HCT116 (cell line): ENCODE results near the gene CNOT10. TPM values are rescaled to one million over a fixed set of nuclear protein-coding genes. Genes with fewer than 3 reads are reported as not detected.
A peak's percentile ranks its signal among the peaks of the same experiment; 100 is the strongest.

Experiments used
- ATAC-seq: fragments of 200-7000 bp; cut with Tn5 transposase; 2 replicates; pipeline ENCODE4 v1.9.1; 2020; ENCODE audit warnings: mild to moderate bottlenecking, moderate library complexity
- Bru-seq: library from RNA; stranded (reverse); fragments of 400-500 nt; gene quantifications from one replicate; lab custom pipeline; 2021; lab: Mats Ljungman, UMichigan
- BruChase-seq, 2 experiments: library from RNA; stranded (reverse); fragments of 400-500 nt; gene quantifications; one replicate each; lab custom pipeline; 2021; lab: Mats Ljungman, UMichigan
- BruUV-seq: library from RNA; stranded (reverse); fragments of 400-500 nt; replicated peaks from 2 replicates; lab custom pipeline; 2021; lab: Mats Ljungman, UMichigan
- CTCF ChIA-PET: fragments of 300-600 bp; sonication (Branson Sonifier 250); formaldehyde crosslinking; loops from one replicate; lab custom pipeline; 2021; ENCODE audit warnings: antibody characterized with exemption; lab: Charles Lee
- POLR2A ChIA-PET: fragments of 300-600, 350-600 bp; sonication (Branson Sonifier 250); formaldehyde crosslinking; loops from one replicate; lab custom pipeline; 2021; ENCODE audit warnings: antibody characterized with exemption; lab: Charles Lee
- RAD21 ChIA-PET, 2 experiments: fragments of 300-600 bp; sonication (Branson Sonifier 250); formaldehyde crosslinking; loops; one replicate each; lab custom pipeline; 2023; ENCODE audit warnings: low total read pairs in 2 of 2; ENCODE audit not compliant: uncharacterized antibody in 2 of 2, unreplicated experiment in 2 of 2, low non-redundant PET in 1 of 2; lab: Charles Lee
- DNase-seq: peaks from one replicate; pipeline ENCODE4 v3.0.0-alpha.2; 2010; ENCODE audit warnings: low read depth, low spot score
- H2AFZ ChIP-seq: fragments of 200-600 bp; shearing (Covaris generic), sonication (generic); 2 replicates; pipeline ENCODE4 v1.6.1; 2017; ENCODE audit warnings: low read depth, mixed run types, mixed read lengths, antibody characterized with exemption, low read length; ENCODE audit not compliant: poor library complexity, severe bottlenecking
- H3K27ac ChIP-seq: 2 replicates; pipeline ENCODE4 v1.5.1; 2012; ENCODE audit warnings: low read depth, low read length
- H3K27me3 ChIP-seq: fragments of 200-600 bp; sonication (generic); 2 replicates; pipeline ENCODE4 v1.6.1; 2016; ENCODE audit warnings: mixed run types, low read length, mixed read lengths; ENCODE audit not compliant: insufficient read depth
- H3K36me3 ChIP-seq, 2 experiments: fragments of 200-500 bp in 1 of 2; fragments of 200-600 bp in 1 of 2; sonication (Bioruptor generic) in 1 of 2; sonication (generic) in 1 of 2; 2 replicates each; pipeline versions ENCODE4 v1.5.1 to v1.6.1; 2014 to 2016; ENCODE audit warnings: low read length in 2 of 2, inconsistent platforms in 1 of 2, mixed read lengths in 1 of 2, mixed run types in 1 of 2; ENCODE audit not compliant: insufficient read depth in 2 of 2, control insufficient read depth in 1 of 2
- H3K4me1 ChIP-seq, 2 experiments: fragments of 200-600 bp in 1 of 2; sonication (generic) in 1 of 2; 2 replicates each; pipeline versions ENCODE4 v1.5.1 to v1.6.1; 2012 to 2017; ENCODE audit warnings: low read length in 2 of 2, inconsistent platforms in 1 of 2, mild to moderate bottlenecking in 1 of 2, mixed read lengths in 1 of 2, mixed run types in 1 of 2, moderate library complexity in 1 of 2; ENCODE audit not compliant: insufficient read depth in 2 of 2, control insufficient read depth in 1 of 2
- H3K4me2 ChIP-seq: fragments of 200-600 bp; sonication (generic); 2 replicates; pipeline ENCODE4 v1.6.1; 2017; ENCODE audit warnings: mixed run types, low read length, mixed read lengths
- H3K4me3 ChIP-seq, 2 experiments: fragments of 200-600 bp in 1 of 2; sonication (generic) in 1 of 2; replicated peaks in 1 of 2; 2 replicates each; pipeline ENCODE4 v1.5.1; 2011 to 2016; ENCODE audit warnings: low read length in 2 of 2, control low read depth in 1 of 2, low read depth in 1 of 2, mild to moderate bottlenecking in 1 of 2, mixed read lengths in 1 of 2, mixed run types in 1 of 2
- H3K79me2 ChIP-seq: fragments of 200-600 bp; sonication (generic); 2 replicates; pipeline ENCODE4 v1.6.1; 2017; ENCODE audit warnings: mild to moderate bottlenecking, mixed run types, low read length, moderate library complexity, mixed read lengths; ENCODE audit not compliant: insufficient read depth
- H3K9ac ChIP-seq: fragments of 200-600 bp; sonication (generic); 2 replicates; pipeline ENCODE4 v1.6.1; 2016; ENCODE audit warnings: low read length, mixed read lengths
- H3K9me2 ChIP-seq: fragments of 200-600 bp; sonication (generic), shearing (Covaris generic); 2 replicates; pipeline ENCODE4 v1.6.1; 2017; ENCODE audit warnings: mixed run types, mild to moderate bottlenecking, moderate library complexity; ENCODE audit not compliant: insufficient read depth
- H3K9me3 ChIP-seq, 2 experiments: fragments of 200-500 bp in 1 of 2; fragments of 200-600 bp in 1 of 2; sonication (Bioruptor generic) in 1 of 2; sonication (generic) in 1 of 2; 2 replicates each; pipeline ENCODE4 v1.6.1; 2014 to 2017; ENCODE audit warnings: low read length in 2 of 2, mixed read lengths in 2 of 2, inconsistent platforms in 1 of 2, low read depth in 1 of 2, mild to moderate bottlenecking in 1 of 2, mixed run types in 1 of 2, moderate library complexity in 1 of 2; ENCODE audit not compliant: control insufficient read depth in 1 of 2, insufficient read depth in 1 of 2
- H4K20me1 ChIP-seq: fragments of 200-600 bp; sonication (generic), shearing (Covaris generic); 2 replicates; pipeline ENCODE4 v1.6.1; 2017; ENCODE audit warnings: mixed run types, mild to moderate bottlenecking, moderate library complexity; ENCODE audit not compliant: insufficient read depth
- CEBPB ChIP-seq: IDR thresholded peaks from 2 replicates; pipeline ENCODE4 v1.6.1; 2012; ENCODE audit warnings: low read depth
- ELF1 ChIP-seq: IDR thresholded peaks from 2 replicates; pipeline ENCODE4 v1.6.1; 2012; ENCODE audit warnings: low read depth, borderline replicate concordance
- EZH2 ChIP-seq: fragments of 200-600 bp; sonication (generic); IDR thresholded peaks from 2 replicates; pipeline ENCODE4 v1.6.1; 2017; ENCODE audit warnings: antibody characterized with exemption, mixed run types
- FOSL1 ChIP-seq: IDR thresholded peaks from 2 replicates; pipeline ENCODE4 v1.6.1; 2012; ENCODE audit warnings: low read depth
- JUND ChIP-seq: IDR thresholded peaks from 2 replicates; pipeline ENCODE4 v1.6.1; 2012
- POLR2AphosphoS5 ChIP-seq: IDR thresholded peaks from 2 replicates; pipeline ENCODE4 v1.6.1; 2011; ENCODE audit warnings: mild to moderate bottlenecking, low read depth, low read length, moderate library complexity
- RAD21 ChIP-seq: IDR thresholded peaks from 2 replicates; pipeline ENCODE4 v1.6.1; 2012; ENCODE audit warnings: low read depth, mild to moderate bottlenecking
- SP1 ChIP-seq: IDR thresholded peaks from 2 replicates; pipeline ENCODE4 v1.6.1; 2012; ENCODE audit warnings: low read depth
- SRF ChIP-seq: IDR thresholded peaks from 2 replicates; pipeline ENCODE4 v1.6.1; 2012; ENCODE audit warnings: low read depth
- TCF7L2 ChIP-seq: IDR thresholded peaks from 2 replicates; pipeline ENCODE4 v1.7.0; 2011; ENCODE audit warnings: borderline replicate concordance, inconsistent platforms; ENCODE audit not compliant: insufficient read depth, insufficient read length; ENCODE audit errors: extremely low read depth
- YY1 ChIP-seq: IDR thresholded peaks from 2 replicates; pipeline ENCODE4 v1.6.1; 2011; ENCODE audit warnings: low read length, low read depth, moderate library complexity, mild to moderate bottlenecking; ENCODE audit not compliant: insufficient replicate concordance; ENCODE audit errors: extremely low read depth
- ZFX ChIP-seq: fragments of 450-650 bp; IDR thresholded peaks from 2 replicates; pipeline ENCODE4 v1.6.1; 2017
- intact Hi-C: fragments of 100-400 bp; cut with micrococcal nuclease; formaldehyde crosslinking; loops from 2 replicates; pipeline ENCODE4 v1.10.0; 2022
- long read RNA-seq: library from polyadenylated mRNA; unstranded; transcript quantifications from one replicate; pipeline ENCODE4 v2.0.0, GENCODE V29; 2021; ENCODE audit not compliant: unreplicated experiment
- polyA plus RNA-seq: library from polyadenylated mRNA; unstranded; fragments of >200 nt; gene quantifications from 2 replicates; pipeline ENCODE4 v1.2.1, GENCODE V29; 2012; ENCODE audit warnings: missing spikeins
- total RNA-seq: library from RNA; stranded (reverse); gene quantifications from one replicate; pipeline ENCODE4 v1.2.1, GENCODE V29; 2021; ENCODE audit not compliant: unreplicated experiment
- TF ChIP-seq, protein P1 (sequence below): IDR thresholded peaks from 2 replicates; pipeline ENCODE4 v1.6.1; 2012
- TF ChIP-seq, protein P2 (sequence below): IDR thresholded peaks from 2 replicates; pipeline ENCODE4 v1.6.1; 2012
- TF ChIP-seq, protein P3 (sequence below): IDR thresholded peaks from 2 replicates; pipeline ENCODE4 v1.6.1; 2012; ENCODE audit warnings: low read depth

Gene CNOT10, protein sequence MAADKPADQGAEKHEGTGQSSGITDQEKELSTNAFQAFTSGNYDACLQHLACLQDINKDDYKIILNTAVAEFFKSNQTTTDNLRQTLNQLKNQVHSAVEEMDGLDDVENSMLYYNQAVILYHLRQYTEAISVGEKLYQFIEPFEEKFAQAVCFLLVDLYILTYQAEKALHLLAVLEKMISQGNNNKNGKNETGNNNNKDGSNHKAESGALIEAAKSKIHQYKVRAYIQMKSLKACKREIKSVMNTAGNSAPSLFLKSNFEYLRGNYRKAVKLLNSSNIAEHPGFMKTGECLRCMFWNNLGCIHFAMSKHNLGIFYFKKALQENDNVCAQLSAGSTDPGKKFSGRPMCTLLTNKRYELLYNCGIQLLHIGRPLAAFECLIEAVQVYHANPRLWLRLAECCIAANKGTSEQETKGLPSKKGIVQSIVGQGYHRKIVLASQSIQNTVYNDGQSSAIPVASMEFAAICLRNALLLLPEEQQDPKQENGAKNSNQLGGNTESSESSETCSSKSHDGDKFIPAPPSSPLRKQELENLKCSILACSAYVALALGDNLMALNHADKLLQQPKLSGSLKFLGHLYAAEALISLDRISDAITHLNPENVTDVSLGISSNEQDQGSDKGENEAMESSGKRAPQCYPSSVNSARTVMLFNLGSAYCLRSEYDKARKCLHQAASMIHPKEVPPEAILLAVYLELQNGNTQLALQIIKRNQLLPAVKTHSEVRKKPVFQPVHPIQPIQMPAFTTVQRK
- total RNA-seq (47.4 TPM), Bru-seq, nascent RNA (percentile 77 among the genes with signal in this experiment), BruChase-seq, experiment 1, labeled RNA remaining after a 6-hour chase (percentile 70 among the genes with signal in this experiment), BruChase-seq, experiment 2, labeled RNA remaining after a 2-hour chase (percentile 68 among the genes with signal in this experiment)
- polyA plus RNA-seq, result 23.0 and 28.4 TPM in 2 replicates
- long read RNA-seq, transcript CNOT10-202 (18 exons, 2,573 nt), result minor isoform, 7 of 100 reads
- long read RNA-seq, transcript CNOT10-201 (19 exons, 2,815 nt), result major isoform, 56 of 100 reads
- long read RNA-seq, partial matches to known transcripts, result 7 of 100 reads
- long read RNA-seq, other reads (novel, unspliced or antisense), result 30 of 100 reads

DNA sequence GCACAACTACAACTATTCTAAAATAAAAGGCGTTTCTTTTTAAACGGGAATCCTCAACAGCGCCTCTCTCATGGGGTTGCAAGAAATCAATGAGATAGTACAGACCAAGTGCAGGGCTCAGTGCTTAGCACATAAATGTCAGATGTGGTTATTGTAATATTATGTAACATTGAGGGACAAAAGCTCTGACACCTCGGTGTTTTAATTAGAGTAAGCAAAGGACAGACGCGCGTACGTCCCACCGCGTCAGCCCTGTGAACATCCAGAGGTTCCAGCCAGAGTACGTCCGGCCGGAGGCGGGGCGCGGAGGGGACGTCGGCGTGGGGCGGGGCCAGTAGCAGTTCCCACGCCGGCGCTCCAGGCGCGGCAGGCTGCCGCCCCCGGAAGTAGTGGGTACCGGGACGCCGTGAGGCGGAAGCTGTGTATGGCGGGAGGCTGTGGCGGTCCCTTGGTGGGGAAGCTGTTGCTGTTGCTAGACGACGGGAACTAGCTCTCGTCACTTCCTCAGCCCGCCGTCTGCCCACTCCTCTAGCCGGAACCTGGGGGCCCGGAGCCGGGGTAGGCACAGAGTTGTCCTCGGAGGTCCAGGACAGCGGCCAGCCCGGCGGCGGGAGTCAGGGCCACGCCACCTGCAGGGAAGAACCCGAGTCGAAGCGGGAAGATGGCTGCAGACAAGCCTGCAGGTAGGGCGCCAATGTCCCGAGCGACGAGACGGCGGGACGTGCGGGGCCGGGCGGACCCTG lies at the start of gene CNOT10:
Gene CNOT10, plus strand, starts transcription at position 389 of the 743 bp plus-strand sequence. Its CDS starts 273 bp downstream, at position 662.
- H3K4me2 ChIP-seq, result peak within 1 kb of the TSS; percentile 80
- no peaks in the 10 kb centered on the region for H3K9me3 ChIP-seq
- peaks cover 49% of the 10 kb centered on the region for H3K79me2 ChIP-seq
- H3K9ac ChIP-seq, result peak within 1 kb of the TSS; percentile 85
- H3K4me1 ChIP-seq, result peaks cover 8 to 19% of the 10 kb centered on the region in 2 experiments
- peak within 1 kb of the TSS; percentile 75 for H3K27ac ChIP-seq
- ChIA-PET CTCF (interaction anchor here (0.6 to 1.4 kb wide), 4 partner anchors 16 to 217 kb away, joined by 3 to 4 read pairs (median 4); no protein-coding TSS in a partner anchor), RAD21 (interaction anchor here (0.5 to 0.6 kb wide), 2 partner anchors 228 kb away, joined by 3 to 4 read pairs; no protein-coding TSS in a partner anchor), POLR2A (interaction anchor here (0.8 to 0.9 kb wide), 2 partner anchors 187 to 1153 kb away, joined by 3 read pairs; partner anchors contain the start of gene STT3B)
- peak; percentile 95 for ATAC-seq
- H3K36me3 ChIP-seq, result peaks cover 0 to 4% of the 10 kb centered on the region in 2 experiments; a peak in 2 of 4 replicates
- peak; percentile 84 for DNase-seq
- no peaks in the 10 kb centered on the region for H4K20me1 ChIP-seq
- H3K27me3 ChIP-seq, result no peaks in the 10 kb centered on the region
- peak within 1 kb of the TSS; percentile 94 for H2AFZ ChIP-seq
- no TSS peak for BruUV-seq
- intact Hi-C loops, result no loop called here
- no peaks in the 10 kb centered on the region for H3K9me2 ChIP-seq
- peak within 1 kb of the TSS; percentile 81 to 83 for H3K4me3 ChIP-seq
- TF ChIP-seq FOSL1, result no peak
- peak; percentile 6 for TF ChIP-seq YY1
- TF ChIP-seq, protein P1, sequence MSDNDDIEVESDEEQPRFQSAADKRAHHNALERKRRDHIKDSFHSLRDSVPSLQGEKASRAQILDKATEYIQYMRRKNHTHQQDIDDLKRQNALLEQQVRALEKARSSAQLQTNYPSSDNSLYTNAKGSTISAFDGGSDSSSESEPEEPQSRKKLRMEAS, result peak; percentile 86
- TF ChIP-seq JUND, result peak; percentile 73
- TF ChIP-seq CEBPB, result no peak
- peak; percentile 82 for TF ChIP-seq SP1
- TF ChIP-seq, protein P2, sequence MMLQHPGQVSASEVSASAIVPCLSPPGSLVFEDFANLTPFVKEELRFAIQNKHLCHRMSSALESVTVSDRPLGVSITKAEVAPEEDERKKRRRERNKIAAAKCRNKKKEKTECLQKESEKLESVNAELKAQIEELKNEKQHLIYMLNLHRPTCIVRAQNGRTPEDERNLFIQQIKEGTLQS, result no peak
- TF ChIP-seq ZFX, result peak; percentile 46; the same call in 1 of the 2 replicates
- TF ChIP-seq SRF, result peak; percentile 15; the same call in 1 of the 2 replicates
- TF ChIP-seq RAD21, result no peak
- peak; percentile 82 for TF ChIP-seq ELF1
- TF ChIP-seq, protein P3, sequence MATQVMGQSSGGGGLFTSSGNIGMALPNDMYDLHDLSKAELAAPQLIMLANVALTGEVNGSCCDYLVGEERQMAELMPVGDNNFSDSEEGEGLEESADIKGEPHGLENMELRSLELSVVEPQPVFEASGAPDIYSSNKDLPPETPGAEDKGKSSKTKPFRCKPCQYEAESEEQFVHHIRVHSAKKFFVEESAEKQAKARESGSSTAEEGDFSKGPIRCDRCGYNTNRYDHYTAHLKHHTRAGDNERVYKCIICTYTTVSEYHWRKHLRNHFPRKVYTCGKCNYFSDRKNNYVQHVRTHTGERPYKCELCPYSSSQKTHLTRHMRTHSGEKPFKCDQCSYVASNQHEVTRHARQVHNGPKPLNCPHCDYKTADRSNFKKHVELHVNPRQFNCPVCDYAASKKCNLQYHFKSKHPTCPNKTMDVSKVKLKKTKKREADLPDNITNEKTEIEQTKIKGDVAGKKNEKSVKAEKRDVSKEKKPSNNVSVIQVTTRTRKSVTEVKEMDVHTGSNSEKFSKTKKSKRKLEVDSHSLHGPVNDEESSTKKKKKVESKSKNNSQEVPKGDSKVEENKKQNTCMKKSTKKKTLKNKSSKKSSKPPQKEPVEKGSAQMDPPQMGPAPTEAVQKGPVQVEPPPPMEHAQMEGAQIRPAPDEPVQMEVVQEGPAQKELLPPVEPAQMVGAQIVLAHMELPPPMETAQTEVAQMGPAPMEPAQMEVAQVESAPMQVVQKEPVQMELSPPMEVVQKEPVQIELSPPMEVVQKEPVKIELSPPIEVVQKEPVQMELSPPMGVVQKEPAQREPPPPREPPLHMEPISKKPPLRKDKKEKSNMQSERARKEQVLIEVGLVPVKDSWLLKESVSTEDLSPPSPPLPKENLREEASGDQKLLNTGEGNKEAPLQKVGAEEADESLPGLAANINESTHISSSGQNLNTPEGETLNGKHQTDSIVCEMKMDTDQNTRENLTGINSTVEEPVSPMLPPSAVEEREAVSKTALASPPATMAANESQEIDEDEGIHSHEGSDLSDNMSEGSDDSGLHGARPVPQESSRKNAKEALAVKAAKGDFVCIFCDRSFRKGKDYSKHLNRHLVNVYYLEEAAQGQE, result no peak
- TF ChIP-seq POLR2AphosphoS5, result peak; percentile 75
- no peak for TF ChIP-seq EZH2
- TF ChIP-seq TCF7L2, result peak; percentile 26
